Mammary epithelial cell (primary cell): ENCODE measurements around the gene TMEM17.

Experiments used
- EZH2 ChIP-seq: IDR thresholded peaks from 2 replicates; pipeline ENCODE4 v1.6.1; 2012; ENCODE audit warnings: low read length, inconsistent platforms, borderline replicate concordance
- TF ChIP-seq, protein P1 (sequence below), 2 donors: IDR thresholded peaks in 1 of 2; conservative IDR thresholded peaks in 1 of 2; 2 replicates each; pipeline ENCODE4 v1.5.1; 2011 to 2012; ENCODE audit warnings: inconsistent platforms in 2 of 2, low read length in 2 of 2, mild to moderate bottlenecking in 2 of 2, control low read depth in 1 of 2, low read depth in 1 of 2; ENCODE audit not compliant: insufficient read depth in 1 of 2; ENCODE audit errors: extremely low read depth in 1 of 2

DNA sequence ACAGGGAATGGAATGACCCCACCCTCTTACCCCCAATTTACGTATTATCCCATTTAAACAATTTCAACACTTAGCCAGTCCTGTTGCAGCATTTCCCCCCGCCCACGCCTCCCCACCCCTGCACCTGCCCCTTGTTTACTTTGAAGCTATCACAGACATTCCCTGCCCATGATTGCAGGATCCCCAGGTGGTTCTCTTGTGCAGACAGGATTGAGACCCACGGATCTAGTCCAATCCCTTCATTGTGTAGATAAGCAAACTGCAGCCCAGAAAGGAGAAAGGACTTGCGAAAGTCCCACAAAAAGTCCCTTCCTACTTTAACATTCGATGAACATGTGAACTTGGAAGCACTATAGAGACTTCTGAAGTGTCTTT is 38.9 kb downstream of the TMEM17 start:
- TF ChIP-seq, protein P1, sequence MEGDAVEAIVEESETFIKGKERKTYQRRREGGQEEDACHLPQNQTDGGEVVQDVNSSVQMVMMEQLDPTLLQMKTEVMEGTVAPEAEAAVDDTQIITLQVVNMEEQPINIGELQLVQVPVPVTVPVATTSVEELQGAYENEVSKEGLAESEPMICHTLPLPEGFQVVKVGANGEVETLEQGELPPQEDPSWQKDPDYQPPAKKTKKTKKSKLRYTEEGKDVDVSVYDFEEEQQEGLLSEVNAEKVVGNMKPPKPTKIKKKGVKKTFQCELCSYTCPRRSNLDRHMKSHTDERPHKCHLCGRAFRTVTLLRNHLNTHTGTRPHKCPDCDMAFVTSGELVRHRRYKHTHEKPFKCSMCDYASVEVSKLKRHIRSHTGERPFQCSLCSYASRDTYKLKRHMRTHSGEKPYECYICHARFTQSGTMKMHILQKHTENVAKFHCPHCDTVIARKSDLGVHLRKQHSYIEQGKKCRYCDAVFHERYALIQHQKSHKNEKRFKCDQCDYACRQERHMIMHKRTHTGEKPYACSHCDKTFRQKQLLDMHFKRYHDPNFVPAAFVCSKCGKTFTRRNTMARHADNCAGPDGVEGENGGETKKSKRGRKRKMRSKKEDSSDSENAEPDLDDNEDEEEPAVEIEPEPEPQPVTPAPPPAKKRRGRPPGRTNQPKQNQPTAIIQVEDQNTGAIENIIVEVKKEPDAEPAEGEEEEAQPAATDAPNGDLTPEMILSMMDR (conservative IDR thresholded peaks at IDR 0.05 in 1 of 2, IDR thresholded peaks at IDR 0.05 in 1 of 2; ENCODE audit: extremely low read depth in 1 of 2, insufficient read depth in 1 of 2, low read depth in 1 of 2, low read length in 2 of 2) = no peak
- TF ChIP-seq EZH2 = no peak
